AG04450 (cell line): Measurements from ENCODE around the gene UNC5A. TPM values are rescaled to one million over a fixed set of nuclear protein-coding genes. Genes with fewer than 3 reads are reported as not detected.

Source experiments
- CTCF ChIA-PET: fragments of 300-600, 350-600 bp; formaldehyde crosslinking; extraction: SDS; loops from one replicate; lab custom pipeline; 2022; ENCODE audit warnings: antibody characterized with exemption, inconsistent platforms; lab: Charles Lee
- POLR2A ChIA-PET: fragments of 350-600 bp; formaldehyde crosslinking; extraction: SDS; loops from one replicate; lab custom pipeline; 2021; ENCODE audit warnings: antibody characterized with exemption, inconsistent platforms; lab: Yijun Ruan, JAX
- DNase-seq: peaks from one replicate; pipeline ENCODE4 v3.0.0-alpha.2; 2011; ENCODE audit warnings: low read depth, low spot score
- H3K27ac ChIP-seq: one replicate; pipeline ENCODE4 v1.5.1; 2012; ENCODE audit warnings: low read depth, low read length, control low read depth
- H3K27me3 ChIP-seq: one replicate; pipeline ENCODE4 v1.6.0; 2012; ENCODE audit warnings: low read length; ENCODE audit not compliant: control insufficient read depth, insufficient read depth
- H3K4me3 ChIP-seq: 2 replicates; pipeline ENCODE4 v1.5.1; 2011; ENCODE audit warnings: mild to moderate bottlenecking, low read depth, low read length, control low read depth
- H3K9me3 ChIP-seq: 2 replicates; pipeline ENCODE4 v1.5.1; 2012; ENCODE audit warnings: low read length; ENCODE audit not compliant: control insufficient read depth, insufficient read depth
- CTCF ChIP-seq: IDR thresholded peaks from 2 replicates; pipeline ENCODE4 v1.5.1; 2011; ENCODE audit warnings: low read depth, low read length, control low read depth, inconsistent platforms
- polyA plus RNA-seq: library from polyadenylated mRNA; depleted of rRNA; stranded (reverse); fragments of >200 nt; gene quantifications from 2 replicates; pipeline ENCODE4 v1.2.3, GENCODE V29; 2011

Gene UNC5A
- polyA plus RNA-seq, 1 experiment, result not detected

- Histone ChIP-seq H3K27ac (no peak overlapping the region), H3K4me3 (no peak overlapping the region), H3K27me3 (peaks cover 11% of the 10 kb centered on the region), H3K9me3 (no peaks in the 10 kb centered on the region; the same call in 1 of the 2 replicates)
- TF ChIP-seq CTCF, result no peak
- no peak for DNase-seq
- ChIA-PET CTCF (interaction anchor here (2.8 kb wide), 1 partner anchor 176 kb away, joined by 9 read pairs; no protein-coding TSS in a partner anchor), POLR2A (interaction anchor here (0.6 kb wide), 1 partner anchor 427 kb away, joined by 3 read pairs; no protein-coding TSS in a partner anchor)
Measured at GRCh38 chr5:176836811-176837706, 26.7 kb downstream of the UNC5A start.

GRCh38 chr5:176837707-176838115, 27.4 kb downstream of the UNC5A start:
- TF ChIP-seq CTCF, result no peak
- H3K27ac ChIP-seq, result no peak overlapping the region
- DNase-seq, result peak; percentile 53
- ChIA-PET POLR2A (interaction anchor here (0.6 kb wide), 1 partner anchor 426 kb away, joined by 3 read pairs; no protein-coding TSS in a partner anchor), CTCF (interaction anchor here (2.8 kb wide), 1 partner anchor 177 kb away, joined by 9 read pairs; no protein-coding TSS in a partner anchor)
- H3K9me3 ChIP-seq, result no peaks in the 10 kb centered on the region; the same call in 1 of the 2 replicates
- H3K4me3 ChIP-seq, result no peak overlapping the region
- H3K27me3 ChIP-seq, result peaks cover 11% of the 10 kb centered on the region

GRCh38 chr5:176843673-176844072, 33.3 kb downstream of the UNC5A start:
- ChIA-PET POLR2A (no interaction called here), CTCF (interaction anchor here (0.5 kb wide), 1 partner anchor 183 kb away, joined by 3 read pairs; no protein-coding TSS in a partner anchor)
- no peak for TF ChIP-seq CTCF
- H3K27ac ChIP-seq, result no peak overlapping the region
- no peak overlapping the region for H3K4me3 ChIP-seq
- no peak for DNase-seq
- H3K9me3 ChIP-seq, result no peaks in the 10 kb centered on the region; the same call in 1 of the 2 replicates
- H3K27me3 ChIP-seq, result peaks cover 37% of the 10 kb centered on the region

- Histone ChIP-seq H3K4me3 (no peak overlapping the region), H3K27ac (no peak overlapping the region), H3K9me3 (no peaks in the 10 kb centered on the region; the same call in 1 of the 2 replicates), H3K27me3 (peaks cover 37% of the 10 kb centered on the region)
- ChIA-PET POLR2A (no interaction called here), CTCF (interaction anchor here (0.5 kb wide), 1 partner anchor 183 kb away, joined by 3 read pairs; no protein-coding TSS in a partner anchor)
- no peak for TF ChIP-seq CTCF
- no peak for DNase-seq
Measured at GRCh38 chr5:176844281-176844680, 33.9 kb downstream of the UNC5A start.
